Neural crest cell (in vitro differentiated cells): ENCODE measurements around the gene BCORL1. TPM values are rescaled to one million over a fixed set of nuclear protein-coding genes. Genes with fewer than 3 reads are reported as not detected.

Source experiments
- DNase-seq: peaks from one replicate; pipeline ENCODE4 v3.0.0; 2021; ENCODE audit warnings: low read depth, mixed read lengths, low spot score
- H3K27ac Mint-ChIP-seq: one replicate; pipeline ENCODE4 v1.8.0; 2021; ENCODE audit warnings: mild to moderate bottlenecking, mixed read lengths; ENCODE audit not compliant: unreplicated experiment
- H3K27me3 Mint-ChIP-seq: 2 replicates; pipeline ENCODE4 v1.8.0; 2021; ENCODE audit warnings: low read depth, mild to moderate bottlenecking, mixed read lengths
- H3K36me3 Mint-ChIP-seq: 2 replicates; pipeline ENCODE4 v1.8.0; 2021; ENCODE audit warnings: low read depth, mild to moderate bottlenecking, mixed read lengths
- H3K4me1 Mint-ChIP-seq: 2 replicates; pipeline ENCODE4 v1.8.0; 2021; ENCODE audit warnings: mixed read lengths
- H3K4me3 Mint-ChIP-seq: one replicate; pipeline ENCODE4 v1.8.0; 2021; ENCODE audit warnings: mild to moderate bottlenecking, mixed read lengths
- H3K9me3 Mint-ChIP-seq: 2 replicates; pipeline ENCODE4 v1.8.0; 2021; ENCODE audit warnings: mixed read lengths
- total RNA-seq: library from RNA; stranded (reverse); gene quantifications from 2 replicates; pipeline ENCODE4 v1.2.1, GENCODE V29; 2021
- TF ChIP-seq, protein P1 (sequence below): fragments of 200-600 bp; sonication (generic); conservative IDR thresholded peaks from 2 replicates; pipeline ENCODE4 v1.5.0; 2021; ENCODE audit warnings: antibody characterized with exemption, mild to moderate bottlenecking

The BCORL1 gene
- total RNA-seq, 1 donor from 2014 or later: 46.2 TPM

DNA sequence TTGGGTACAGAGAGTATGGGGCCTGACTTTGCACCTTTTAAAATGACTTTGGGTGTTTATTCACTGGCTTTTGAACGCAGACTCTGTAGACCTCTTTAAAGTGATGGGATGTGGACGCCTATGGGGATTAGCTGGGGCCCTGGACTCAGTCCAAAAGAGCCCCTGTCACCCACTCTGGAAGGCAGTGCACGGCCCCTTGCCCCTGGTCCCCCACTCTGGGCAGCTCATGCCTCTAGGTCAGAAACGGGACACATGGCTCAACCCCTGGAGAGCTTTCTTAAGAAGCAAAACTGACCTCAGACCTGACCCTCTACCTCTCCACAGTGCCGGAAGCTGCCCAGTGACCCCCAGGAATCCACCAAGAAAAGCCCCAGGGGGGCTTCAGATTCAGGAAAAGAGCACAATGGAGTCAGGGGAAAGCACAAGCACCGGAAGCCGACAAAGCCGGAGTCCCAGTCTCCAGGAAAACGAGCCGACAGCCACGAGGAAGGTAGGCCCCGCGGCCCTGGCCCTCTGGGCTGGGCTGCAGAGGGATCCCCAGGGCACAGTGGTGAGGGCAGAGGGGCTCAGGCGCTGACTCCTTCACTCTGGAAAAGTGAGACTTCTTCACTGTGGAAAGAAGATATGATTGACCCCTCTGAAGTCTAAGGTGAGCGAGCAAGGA is 38.4 kb downstream of the BCORL1 start:
- no peak overlapping the region for H3K27ac Mint-ChIP-seq
- no peaks in the 10 kb centered on the region for H3K27me3 Mint-ChIP-seq

DNA sequence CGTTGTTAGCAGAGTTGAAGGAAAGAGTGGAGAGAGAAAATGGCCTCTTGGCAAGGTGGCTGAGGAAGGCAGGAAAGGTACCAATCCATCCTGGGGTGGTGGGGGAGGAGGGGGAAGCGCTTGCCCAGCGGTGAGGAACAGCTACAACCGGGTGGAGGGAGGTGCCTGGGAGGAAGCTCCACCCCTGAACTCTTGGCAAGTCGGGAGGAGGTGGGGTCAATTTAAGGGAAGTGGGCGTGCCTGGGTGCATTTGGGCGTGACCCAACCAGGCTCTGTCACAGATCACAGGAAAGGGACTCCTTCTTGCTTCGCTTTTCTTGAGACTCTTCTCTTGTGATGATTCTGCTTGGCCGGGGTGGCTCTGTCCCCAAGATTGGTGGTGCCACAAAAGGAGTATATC is 41.7 kb downstream of the BCORL1 start:
- no peaks in the 10 kb centered on the region for H3K9me3 Mint-ChIP-seq
- DNase-seq: no peak
- TF ChIP-seq, protein P1, sequence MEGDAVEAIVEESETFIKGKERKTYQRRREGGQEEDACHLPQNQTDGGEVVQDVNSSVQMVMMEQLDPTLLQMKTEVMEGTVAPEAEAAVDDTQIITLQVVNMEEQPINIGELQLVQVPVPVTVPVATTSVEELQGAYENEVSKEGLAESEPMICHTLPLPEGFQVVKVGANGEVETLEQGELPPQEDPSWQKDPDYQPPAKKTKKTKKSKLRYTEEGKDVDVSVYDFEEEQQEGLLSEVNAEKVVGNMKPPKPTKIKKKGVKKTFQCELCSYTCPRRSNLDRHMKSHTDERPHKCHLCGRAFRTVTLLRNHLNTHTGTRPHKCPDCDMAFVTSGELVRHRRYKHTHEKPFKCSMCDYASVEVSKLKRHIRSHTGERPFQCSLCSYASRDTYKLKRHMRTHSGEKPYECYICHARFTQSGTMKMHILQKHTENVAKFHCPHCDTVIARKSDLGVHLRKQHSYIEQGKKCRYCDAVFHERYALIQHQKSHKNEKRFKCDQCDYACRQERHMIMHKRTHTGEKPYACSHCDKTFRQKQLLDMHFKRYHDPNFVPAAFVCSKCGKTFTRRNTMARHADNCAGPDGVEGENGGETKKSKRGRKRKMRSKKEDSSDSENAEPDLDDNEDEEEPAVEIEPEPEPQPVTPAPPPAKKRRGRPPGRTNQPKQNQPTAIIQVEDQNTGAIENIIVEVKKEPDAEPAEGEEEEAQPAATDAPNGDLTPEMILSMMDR: no peak
- H3K4me1 Mint-ChIP-seq: peaks cover 20% of the 10 kb centered on the region
- no peak overlapping the region for H3K4me3 Mint-ChIP-seq
- H3K27me3 Mint-ChIP-seq: no peaks in the 10 kb centered on the region
- H3K36me3 Mint-ChIP-seq: peaks cover 17% of the 10 kb centered on the region
- H3K27ac Mint-ChIP-seq: no peak overlapping the region

More for the DNA sequence above, 38.4 kb downstream of the BCORL1 start:
- Mint-ChIP-seq H3K4me1 (peaks cover 16% of the 10 kb centered on the region), H3K4me3 (no peak overlapping the region), H3K9me3 (no peaks in the 10 kb centered on the region), H3K36me3 (peaks cover 12% of the 10 kb centered on the region)
- TF ChIP-seq, protein P1: no peak
- DNase-seq: no peak

DNA sequence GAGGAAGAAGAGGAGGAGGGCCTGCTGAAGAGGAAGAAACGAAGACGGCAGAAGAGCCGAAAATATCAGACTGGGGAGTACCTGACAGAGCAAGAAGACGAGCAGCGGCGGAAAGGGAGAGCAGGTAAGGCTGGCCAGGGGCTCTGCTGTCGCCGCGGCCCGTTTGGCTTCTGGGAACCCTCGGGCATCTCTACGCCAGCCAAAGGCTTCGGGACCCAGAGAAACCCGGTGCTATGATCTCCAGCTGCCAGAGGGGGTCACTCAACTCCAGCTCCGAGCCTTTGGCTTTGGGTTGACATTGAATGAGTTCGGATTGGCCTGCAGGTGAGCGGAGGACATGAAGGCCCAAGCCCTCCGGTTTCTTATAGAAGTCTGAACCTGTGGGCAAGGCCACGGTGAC is 42.8 kb downstream of the BCORL1 start:
- H3K4me1 Mint-ChIP-seq: peaks cover 18% of the 10 kb centered on the region
- TF ChIP-seq, protein P1: no peak
- no peaks in the 10 kb centered on the region for H3K9me3 Mint-ChIP-seq
- no peak for DNase-seq
- no peaks in the 10 kb centered on the region for H3K27me3 Mint-ChIP-seq
- peaks cover 18% of the 10 kb centered on the region for H3K36me3 Mint-ChIP-seq
- no peak overlapping the region for H3K4me3 Mint-ChIP-seq
- no peak overlapping the region for H3K27ac Mint-ChIP-seq

DNA sequence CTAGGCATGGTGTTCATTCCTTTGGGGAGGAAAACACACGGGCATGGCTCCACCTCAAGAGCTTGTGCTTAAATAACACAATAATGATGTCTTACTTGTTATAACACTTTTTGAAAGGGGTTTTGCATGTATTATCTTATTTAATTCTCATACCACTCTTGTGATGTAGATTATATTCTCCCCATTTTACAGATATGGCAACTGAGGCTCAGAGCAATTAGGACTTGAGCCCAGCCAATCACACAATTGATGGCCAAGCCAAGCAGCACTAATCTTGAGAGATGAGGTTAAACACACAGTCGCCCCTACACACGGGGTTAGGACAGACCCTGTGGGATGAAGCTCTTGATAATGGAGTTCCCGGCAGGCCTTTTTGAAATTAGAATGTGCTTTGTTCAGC is 45.1 kb downstream of the BCORL1 start:
- Mint-ChIP-seq H3K27ac (no peak overlapping the region), H3K36me3 (peaks cover 21% of the 10 kb centered on the region), H3K4me1 (peaks cover 13% of the 10 kb centered on the region), H3K27me3 (no peaks in the 10 kb centered on the region), H3K4me3 (no peak overlapping the region), H3K9me3 (no peaks in the 10 kb centered on the region)
- TF ChIP-seq, protein P1: no peak
- DNase-seq: no peak

DNA sequence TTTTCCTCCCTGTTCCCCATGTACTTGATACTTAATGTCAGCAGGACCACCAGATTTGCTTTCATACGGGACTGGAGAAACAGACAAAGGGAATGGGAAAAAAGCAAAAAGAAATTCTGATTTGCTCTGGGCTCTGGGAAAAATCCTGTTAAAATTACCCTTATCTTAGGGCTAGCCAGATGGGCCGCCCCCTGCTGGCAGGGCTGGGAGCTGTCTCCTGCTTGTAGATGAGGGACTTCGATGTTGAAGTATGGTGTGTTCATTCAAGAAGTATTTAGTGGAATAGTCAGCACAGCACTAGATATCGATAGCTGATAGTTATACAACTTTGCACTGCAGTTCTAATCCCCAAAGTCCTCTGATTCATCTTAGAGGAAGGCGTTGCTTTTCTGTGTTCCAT is 45.8 kb downstream of the BCORL1 start:
- Mint-ChIP-seq H3K27ac (no peak overlapping the region), H3K9me3 (no peaks in the 10 kb centered on the region), H3K27me3 (no peaks in the 10 kb centered on the region), H3K4me3 (no peak overlapping the region), H3K36me3 (peaks cover 21% of the 10 kb centered on the region), H3K4me1 (peaks cover 13% of the 10 kb centered on the region)
- TF ChIP-seq, protein P1: peak; percentile 75
- DNase-seq: no peak
